ENCODE results near the gene ETV4. TPM values are rescaled to one million over a fixed set of nuclear protein-coding genes. Genes with fewer than 3 reads are reported as not detected.
A peak's percentile ranks its signal among the peaks of the same experiment; 100 is the strongest.

The ETV4 gene
- total and polyA plus RNA-seq, 2 of the 13 experiments (the other 11 are each of a cell fraction or from before 2014, with no cell fraction given) = 128 to 330 TPM

- no peak for TF ChIP-seq ZBTB49 (CRISPR knock-in tag; IDR thresholded peaks at IDR 0.05; ENCODE audit: borderline replicate concordance)
- TF ChIP-seq TAF15 (IDR thresholded peaks at IDR 0.05; ENCODE audit: low read depth, low read length, poor library complexity, severe bottlenecking) = no peak
- TF ChIP-seq GATAD1 (CRISPR knock-in tag; IDR thresholded peaks at IDR 0.05) = peak; percentile 65
- no peak for TF ChIP-seq SRF (IDR thresholded peaks at IDR 0.05; ENCODE audit: low read depth, low read length)
- TF ChIP-seq ZBTB43 (CRISPR knock-in tag; conservative IDR thresholded peaks at IDR 0.05) = 0 out of 2 replicates have a peak, but pooled peaks have one; percentile 39
- TF ChIP-seq SMARCE1 (IDR thresholded peaks at IDR 0.05; ENCODE audit: borderline replicate concordance) = no peak
- peak; percentile 89; the same call in 1 of the 2 replicates for TF ChIP-seq ZNF567 (CRISPR knock-in tag; IDR thresholded peaks at IDR 0.05; ENCODE audit: borderline replicate concordance)
- TF ChIP-seq, protein P1, sequence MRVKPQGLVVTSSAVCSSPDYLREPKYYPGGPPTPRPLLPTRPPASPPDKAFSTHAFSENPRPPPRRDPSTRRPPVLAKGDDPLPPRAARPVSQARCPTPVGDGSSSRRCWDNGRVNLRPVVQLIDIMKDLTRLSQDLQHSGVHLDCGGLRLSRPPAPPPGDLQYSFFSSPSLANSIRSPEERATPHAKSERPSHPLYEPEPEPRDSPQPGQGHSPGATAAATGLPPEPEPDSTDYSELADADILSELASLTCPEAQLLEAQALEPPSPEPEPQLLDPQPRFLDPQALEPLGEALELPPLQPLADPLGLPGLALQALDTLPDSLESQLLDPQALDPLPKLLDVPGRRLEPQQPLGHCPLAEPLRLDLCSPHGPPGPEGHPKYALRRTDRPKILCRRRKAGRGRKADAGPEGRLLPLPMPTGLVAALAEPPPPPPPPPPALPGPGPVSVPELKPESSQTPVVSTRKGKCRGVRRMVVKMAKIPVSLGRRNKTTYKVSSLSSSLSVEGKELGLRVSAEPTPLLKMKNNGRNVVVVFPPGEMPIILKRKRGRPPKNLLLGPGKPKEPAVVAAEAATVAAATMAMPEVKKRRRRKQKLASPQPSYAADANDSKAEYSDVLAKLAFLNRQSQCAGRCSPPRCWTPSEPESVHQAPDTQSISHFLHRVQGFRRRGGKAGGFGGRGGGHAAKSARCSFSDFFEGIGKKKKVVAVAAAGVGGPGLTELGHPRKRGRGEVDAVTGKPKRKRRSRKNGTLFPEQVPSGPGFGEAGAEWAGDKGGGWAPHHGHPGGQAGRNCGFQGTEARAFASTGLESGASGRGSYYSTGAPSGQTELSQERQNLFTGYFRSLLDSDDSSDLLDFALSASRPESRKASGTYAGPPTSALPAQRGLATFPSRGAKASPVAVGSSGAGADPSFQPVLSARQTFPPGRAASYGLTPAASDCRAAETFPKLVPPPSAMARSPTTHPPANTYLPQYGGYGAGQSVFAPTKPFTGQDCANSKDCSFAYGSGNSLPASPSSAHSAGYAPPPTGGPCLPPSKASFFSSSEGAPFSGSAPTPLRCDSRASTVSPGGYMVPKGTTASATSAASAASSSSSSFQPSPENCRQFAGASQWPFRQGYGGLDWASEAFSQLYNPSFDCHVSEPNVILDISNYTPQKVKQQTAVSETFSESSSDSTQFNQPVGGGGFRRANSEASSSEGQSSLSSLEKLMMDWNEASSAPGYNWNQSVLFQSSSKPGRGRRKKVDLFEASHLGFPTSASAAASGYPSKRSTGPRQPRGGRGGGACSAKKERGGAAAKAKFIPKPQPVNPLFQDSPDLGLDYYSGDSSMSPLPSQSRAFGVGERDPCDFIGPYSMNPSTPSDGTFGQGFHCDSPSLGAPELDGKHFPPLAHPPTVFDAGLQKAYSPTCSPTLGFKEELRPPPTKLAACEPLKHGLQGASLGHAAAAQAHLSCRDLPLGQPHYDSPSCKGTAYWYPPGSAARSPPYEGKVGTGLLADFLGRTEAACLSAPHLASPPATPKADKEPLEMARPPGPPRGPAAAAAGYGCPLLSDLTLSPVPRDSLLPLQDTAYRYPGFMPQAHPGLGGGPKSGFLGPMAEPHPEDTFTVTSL (CRISPR knock-in tag; IDR thresholded peaks at IDR 0.05; ENCODE audit: borderline replicate concordance) = no peak; the same call in 1 of the 2 replicates
- TF ChIP-seq ZSCAN31 (CRISPR knock-in tag; IDR thresholded peaks at IDR 0.05; ENCODE audit: low read depth) = no peak
- no peak for TF ChIP-seq ZSCAN9 (CRISPR knock-in tag; IDR thresholded peaks at IDR 0.05; ENCODE audit: borderline replicate concordance)
- no peak for TF ChIP-seq DNMT3B (CRISPR knock-in tag; conservative IDR thresholded peaks at IDR 0.05)
- TF ChIP-seq ZNF629 (CRISPR knock-in tag; conservative IDR thresholded peaks at IDR 0.05) = no peak
- 0 out of 2 replicates have a peak, but pooled peaks have one; percentile 46 for TF ChIP-seq KDM4B (CRISPR knock-in tag; IDR thresholded peaks at IDR 0.05)
- no peak for TF ChIP-seq ZSCAN29 (CRISPR knock-in tag; conservative IDR thresholded peaks at IDR 0.05)
- TF ChIP-seq FOXA3 (CRISPR knock-in tag; IDR thresholded peaks at IDR 0.05) = peak; percentile 63
- TF ChIP-seq CCDC6 (CRISPR knock-in tag; IDR thresholded peaks at IDR 0.05) = no peak
- TF ChIP-seq GTF2F1 (IDR thresholded peaks at IDR 0.05; ENCODE audit: low read length) = no peak
- 0 out of 2 replicates have a peak, but pooled peaks have one; percentile 7 for TF ChIP-seq ZNF563 (CRISPR knock-in tag; IDR thresholded peaks at IDR 0.05)
These were observed 30.6 kb upstream of the ETV4 start (continued) for GRCh38 chr17:43576563-43577229.
